HepG2 (cell line): Measurements from ENCODE around the gene DGKG. TPM values are rescaled to one million over a fixed set of nuclear protein-coding genes. Genes with fewer than 3 reads are reported as not detected.

ENCODE experiments used
- ATAC-seq: fragments of 200-7000 bp; cut with Tn5 transposase; 3 replicates; pipeline ENCODE4 v1.9.1; 2020; ENCODE audit warnings: mild to moderate bottlenecking, moderate library complexity
- BruUV-seq: library from RNA; stranded (reverse); fragments of 400-500 nt; replicated peaks from 2 replicates; lab custom pipeline; 2021; lab: Mats Ljungman, UMichigan
- CTCF ChIA-PET: fragments of 300-600 bp; formaldehyde crosslinking; extraction: SDS; loops from one replicate; lab custom pipeline; 2021; ENCODE audit warnings: low total read pairs, inconsistent platforms, low intra/inter-chr PET ratio; lab: Yijun Ruan, JAX
- POLR2A ChIA-PET: fragments of 350-600 bp; sonication (Branson Sonifier 250); formaldehyde crosslinking; loops from one replicate; lab custom pipeline; 2020; ENCODE audit warnings: antibody characterized with exemption, inconsistent platforms; lab: Yijun Ruan, JAX
- DNase-seq: peaks from one replicate; pipeline ENCODE4 v3.0.0-alpha.2; 2015; ENCODE audit warnings: low spot score
- FAIRE-seq: peaks from 3 replicates; lab custom pipeline; 2011; peaks lifted over from hg19 to GRCh38; lab: Jason Lieb, UNC
- H2AFZ ChIP-seq: one replicate; pipeline ENCODE4 v1.6.1; 2011; ENCODE audit warnings: low read length, inconsistent platforms
- H3K27ac ChIP-seq: fragments of 300-600 bp; 3 replicates; pipeline ENCODE4 v1.8.0; 2011; ENCODE audit warnings: mixed run types, mild to moderate bottlenecking, mixed read lengths, low read length, inconsistent platforms; ENCODE audit not compliant: insufficient read depth; ENCODE audit errors: extremely low read length
- H3K27me3 ChIP-seq, 2 experiments: fragments of 200-600 bp in 1 of 2; 2 replicates in 1 of 2; 3 replicates in 1 of 2; pipeline versions ENCODE4 v1.6.0 to v1.8.0; 2011; ENCODE audit warnings: low read length in 2 of 2, mild to moderate bottlenecking in 2 of 2, moderate library complexity in 2 of 2, inconsistent platforms in 1 of 2; ENCODE audit not compliant: insufficient read depth in 2 of 2, control insufficient read depth in 1 of 2
- H3K36me3 ChIP-seq, 2 experiments: fragments of 200-600 bp in 1 of 2; replicated peaks in 1 of 2; 2 replicates in 1 of 2; 3 replicates in 1 of 2; pipeline versions ENCODE4 v1.5.1 to v1.8.0; 2011; ENCODE audit warnings: low read length in 2 of 2, inconsistent platforms in 1 of 2; ENCODE audit not compliant: insufficient read depth in 2 of 2, control insufficient read depth in 1 of 2
- H3K4me1 ChIP-seq: 2 replicates; pipeline ENCODE4 v1.5.1; 2012; ENCODE audit warnings: low read length, inconsistent platforms; ENCODE audit not compliant: insufficient read depth
- H3K4me2 ChIP-seq: 2 replicates; pipeline ENCODE4 v1.6.0; 2011; ENCODE audit warnings: low read depth, low read length, inconsistent platforms
- H3K4me3 ChIP-seq, 3 experiments: fragments of 200-600 bp in 1 of 3; sonication (generic), shearing (Covaris generic) in 1 of 3; replicated peaks in 1 of 3; 2 replicates each; pipeline ENCODE4 v1.5.1; 2011 to 2016; ENCODE audit warnings: low read length in 3 of 3, inconsistent platforms in 2 of 3, low read depth in 2 of 3, mild to moderate bottlenecking in 2 of 3, control low read depth in 1 of 3, mixed read lengths in 1 of 3; ENCODE audit not compliant: insufficient read depth in 1 of 3
- H3K79me2 ChIP-seq: one replicate; pipeline ENCODE4 v1.6.1; 2011; ENCODE audit warnings: low read length, inconsistent platforms; ENCODE audit not compliant: insufficient read depth
- H3K9ac ChIP-seq: 2 replicates; pipeline ENCODE4 v1.6.0; 2011; ENCODE audit warnings: mild to moderate bottlenecking, low read depth, low read length, inconsistent platforms; ENCODE audit not compliant: insufficient read depth
- H3K9me3 ChIP-seq: 2 replicates; pipeline ENCODE4 v1.5.1; 2012; ENCODE audit warnings: mild to moderate bottlenecking, low read length
- H4K20me1 ChIP-seq: 2 replicates; pipeline ENCODE4 v1.6.0; 2011; ENCODE audit warnings: inconsistent platforms, mild to moderate bottlenecking, low read length, moderate library complexity; ENCODE audit not compliant: insufficient read depth
- CHD4 ChIP-seq: fragments of 200-600 bp; sonication (generic); IDR thresholded peaks from 2 replicates; pipeline ENCODE4 v1.7.0; 2017; ENCODE audit warnings: mild to moderate bottlenecking, low read length, borderline replicate concordance
- DMTF1 ChIP-seq: sonication (generic); formaldehyde crosslinking; IDR thresholded peaks from 2 replicates; pipeline ENCODE4 v1.4.0; 2020; ENCODE audit warnings: mild to moderate bottlenecking, missing genetic modification reagents
- FOXM1 ChIP-seq: sonication (generic); formaldehyde crosslinking; IDR thresholded peaks from 2 replicates; pipeline ENCODE4 v1.5.0; 2020; ENCODE audit warnings: missing genetic modification reagents
- MTA3 ChIP-seq: sonication (generic); formaldehyde crosslinking; IDR thresholded peaks from 2 replicates; pipeline ENCODE4 v1.4.0; 2020; ENCODE audit warnings: missing genetic modification reagents
- SCMH1 ChIP-seq: sonication (generic); formaldehyde crosslinking; IDR thresholded peaks from 2 replicates; pipeline ENCODE4 v1.9.0; 2021; ENCODE audit warnings: missing genetic modification reagents, mild to moderate bottlenecking, borderline replicate concordance
- SNAPC2 ChIP-seq: sonication (generic); formaldehyde crosslinking; IDR thresholded peaks from 2 replicates; pipeline ENCODE4 v1.8.1; 2022; ENCODE audit warnings: mild to moderate bottlenecking, missing genetic modification reagents
- SRSF9 ChIP-seq: fragments of 200-400 bp; formaldehyde crosslinking; IDR thresholded peaks from 2 replicates; pipeline ENCODE4 v1.6.1; 2018; ENCODE audit warnings: borderline replicate concordance, mild to moderate bottlenecking, low read depth, low read length; ENCODE audit not compliant: insufficient read depth, poor library complexity, severe bottlenecking
- TRIM22 ChIP-seq: fragments of 450-650 bp; IDR thresholded peaks from 2 replicates; pipeline ENCODE4 v1.6.1; 2017
- ZMYM4 ChIP-seq: sonication (generic); formaldehyde crosslinking; IDR thresholded peaks from 2 replicates; pipeline ENCODE4 v1.8.1; 2023; ENCODE audit warnings: mild to moderate bottlenecking, missing genetic modification reagents
- ZNF343 ChIP-seq: sonication (generic); formaldehyde crosslinking; IDR thresholded peaks from 2 replicates; pipeline ENCODE4 v1.4.0; 2020; ENCODE audit warnings: mild to moderate bottlenecking, missing genetic modification reagents
- ZNF639 ChIP-seq: conservative IDR thresholded peaks from 2 replicates; pipeline ENCODE4 v1.6.1; 2018; ENCODE audit warnings: missing genetic modification reagents
- ZNF7 ChIP-seq: IDR thresholded peaks from 2 replicates; pipeline ENCODE4 v1.6.1; 2016; ENCODE audit warnings: missing biosample characterization, missing genetic modification reagents
- WGBS: methylation state at CpG from one replicate; pipeline ENCODE4 v1.1.6; 2017; ENCODE audit warnings: low lambda C conversion rate; 5-methylcytosine and 5-hydroxymethylcytosine counted together
- in situ Hi-C: cut with HindIII; loops from 2 replicates; pipeline ENCODE4 v1.10.0; 2017; ENCODE audit warnings: low pct_unique_long_range_greater_than_20kb; ENCODE audit not compliant: extremely low pct_ligation_motif_present
- intact Hi-C: fragments of 100-400 bp; cut with micrococcal nuclease; formaldehyde crosslinking; loops from one replicate; pipeline ENCODE4 v1.10.0; 2022; ENCODE audit not compliant: unreplicated experiment
- polyA plus RNA-seq, 8 experiments: library from polyadenylated mRNA; depleted of rRNA in 3 of 8; stranded (reverse) in 7 of 8; unstranded in 1 of 8; fragments of >200 nt; fragmentation: Illumina TruSeq in 4 of 8; extraction: Trizol in 4 of 8; gene quantifications; 2 replicates each; pipeline versions ENCODE4 v1.2.1 to v1.2.3, GENCODE V29; 2011 to 2016; ENCODE audit warnings: low read depth in 4 of 8, missing spikeins in 1 of 8, mixed read lengths in 1 of 8; ENCODE audit not compliant: insufficient read depth in 1 of 8
- total RNA-seq, 5 experiments: library from RNA; depleted of rRNA; stranded (reverse); fragments of >200 nt; fragmentation: Illumina TruSeq; extraction: Trizol; gene quantifications; 2 replicates each; pipeline ENCODE4 v1.2.3, GENCODE V29; 2016; ENCODE audit warnings: low read depth in 1 of 5
- TF ChIP-seq, protein P1 (sequence below): IDR thresholded peaks from 2 replicates; pipeline ENCODE4 v1.6.1; 2012; ENCODE audit warnings: low read length, improper control_type of control experiment

The DGKG gene
- total and polyA plus RNA-seq, 2 of the 13 experiments (the other 11 are each of a cell fraction or from before 2014, with no cell fraction given), result 3.8 to 6.2 TPM

DNA sequence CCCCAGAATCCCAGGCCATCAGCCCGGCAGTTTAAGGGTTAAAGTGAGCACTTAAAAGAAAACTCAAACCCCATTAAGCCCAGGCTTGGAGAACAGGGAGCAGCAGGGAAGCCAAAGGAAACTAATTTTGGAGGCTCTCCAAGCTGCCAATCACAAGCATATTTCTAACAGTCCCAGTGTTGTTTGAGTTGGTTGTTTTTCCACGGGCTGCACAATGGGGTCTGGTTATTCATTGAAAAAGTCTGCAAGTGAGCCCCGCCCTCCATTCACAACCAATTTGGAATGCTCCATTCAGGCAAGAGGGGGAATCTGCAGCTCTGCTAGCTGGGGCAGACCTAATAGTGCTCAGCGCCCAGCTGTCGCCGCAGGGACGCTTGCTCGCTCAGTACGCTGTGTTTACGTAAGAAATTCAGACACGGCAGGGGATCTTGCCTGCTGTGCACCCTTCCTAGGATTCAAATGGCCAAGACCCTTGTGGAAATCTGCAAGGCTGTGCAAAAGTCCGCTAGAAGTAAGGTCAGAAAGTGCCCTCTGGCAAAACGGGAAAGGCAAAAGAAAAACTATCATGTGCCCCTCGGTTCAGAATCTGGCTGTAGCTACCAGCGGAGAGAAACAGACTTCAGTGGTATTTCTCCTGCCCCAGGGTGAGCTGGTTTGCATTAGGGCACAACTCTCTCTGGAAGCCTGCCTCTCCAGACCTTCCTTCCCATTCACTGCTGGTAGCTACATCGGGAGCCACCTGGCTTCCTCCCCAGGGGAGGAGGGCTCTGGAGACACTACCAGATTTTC lies 264.2 kb downstream of the DGKG start (continued):
- TF ChIP-seq, protein P1, sequence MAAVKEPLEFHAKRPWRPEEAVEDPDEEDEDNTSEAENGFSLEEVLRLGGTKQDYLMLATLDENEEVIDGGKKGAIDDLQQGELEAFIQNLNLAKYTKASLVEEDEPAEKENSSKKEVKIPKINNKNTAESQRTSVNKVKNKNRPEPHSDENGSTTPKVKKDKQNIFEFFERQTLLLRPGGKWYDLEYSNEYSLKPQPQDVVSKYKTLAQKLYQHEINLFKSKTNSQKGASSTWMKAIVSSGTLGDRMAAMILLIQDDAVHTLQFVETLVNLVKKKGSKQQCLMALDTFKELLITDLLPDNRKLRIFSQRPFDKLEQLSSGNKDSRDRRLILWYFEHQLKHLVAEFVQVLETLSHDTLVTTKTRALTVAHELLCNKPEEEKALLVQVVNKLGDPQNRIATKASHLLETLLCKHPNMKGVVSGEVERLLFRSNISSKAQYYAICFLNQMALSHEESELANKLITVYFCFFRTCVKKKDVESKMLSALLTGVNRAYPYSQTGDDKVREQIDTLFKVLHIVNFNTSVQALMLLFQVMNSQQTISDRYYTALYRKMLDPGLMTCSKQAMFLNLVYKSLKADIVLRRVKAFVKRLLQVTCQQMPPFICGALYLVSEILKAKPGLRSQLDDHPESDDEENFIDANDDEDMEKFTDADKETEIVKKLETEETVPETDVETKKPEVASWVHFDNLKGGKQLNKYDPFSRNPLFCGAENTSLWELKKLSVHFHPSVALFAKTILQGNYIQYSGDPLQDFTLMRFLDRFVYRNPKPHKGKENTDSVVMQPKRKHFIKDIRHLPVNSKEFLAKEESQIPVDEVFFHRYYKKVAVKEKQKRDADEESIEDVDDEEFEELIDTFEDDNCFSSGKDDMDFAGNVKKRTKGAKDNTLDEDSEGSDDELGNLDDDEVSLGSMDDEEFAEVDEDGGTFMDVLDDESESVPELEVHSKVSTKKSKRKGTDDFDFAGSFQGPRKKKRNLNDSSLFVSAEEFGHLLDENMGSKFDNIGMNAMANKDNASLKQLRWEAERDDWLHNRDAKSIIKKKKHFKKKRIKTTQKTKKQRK, result no peak
- peak; percentile 85 for TF ChIP-seq ZMYM4 (CRISPR knock-in tag)
- TF ChIP-seq SCMH1 (CRISPR knock-in tag), result no peak
- no peak; the same call in 1 of the 2 replicates for TF ChIP-seq ZNF343

GRCh38 chr3:186097317-186097662 lies 264.7 kb downstream of the DGKG start:
- no peaks in the 10 kb centered on the region for H3K9me3 ChIP-seq
- H3K4me3 ChIP-seq, result peak overlapping the region in 2 of 3 experiments; percentile 17 to 69; a peak in 3 of 6 replicates
- intact Hi-C loops, result loop anchor here (1.0 to 10.0 kb wide), 3 partner anchors 10 to 145 kb away; no protein-coding TSS in a partner anchor
- H3K4me2 ChIP-seq, result peak overlapping the region; percentile 88
- DNase-seq (no peak), FAIRE-seq (no peak), ATAC-seq (peak; percentile 19)
- peaks cover 54% of the 10 kb centered on the region for H3K79me2 ChIP-seq
- in situ Hi-C loops, result no loop called here
- H3K27ac ChIP-seq, result peak overlapping the region; percentile 85
- H2AFZ ChIP-seq, result no peak overlapping the region
- 13% methylated on average over 4 of the region's 4 CpGs for WGBS
- CTCF ChIA-PET, result interaction anchor here (1.3 kb wide), 1 partner anchor 145 kb away, joined by 4 read pairs; no protein-coding TSS in a partner anchor
- no peaks in the 10 kb centered on the region for H3K27me3 ChIP-seq
- H3K36me3 ChIP-seq, result peaks cover 5 to 14% of the 10 kb centered on the region in 2 experiments
- peak overlapping the region; percentile 70 for H3K9ac ChIP-seq
- POLR2A ChIA-PET, result interaction anchor here (0.8 to 3.7 kb wide), 8 partner anchors 9 to 943 kb away, joined by 3 to 110 read pairs (median 3); partner anchors contain the start of genes ETV5 and TRA2B
- no peaks in the 10 kb centered on the region for H4K20me1 ChIP-seq
- no TSS peak for BruUV-seq
- H3K4me1 ChIP-seq, result peaks cover 88% of the 10 kb centered on the region
- no peak for TF ChIP-seq ZNF639
- TF ChIP-seq CHD4, result peak; percentile 67; the same call in 1 of the 2 replicates
- no peak for TF ChIP-seq SNAPC2 (CRISPR knock-in tag)
- TF ChIP-seq MTA3 (CRISPR knock-in tag), result no peak
- no peak for TF ChIP-seq TRIM22
- no peak for TF ChIP-seq FOXM1 (CRISPR knock-in tag)
- TF ChIP-seq SRSF9, result no peak
- no peak for TF ChIP-seq ZNF7 (CRISPR knock-in tag)
- no peak for TF ChIP-seq DMTF1
